Stromal cell of bone marrow (primary cell): ENCODE measurements around the gene PRM2.

Experiments
- DNase-seq: peaks from one replicate; pipeline ENCODE4 v3.0.0-alpha.2; 2012; ENCODE audit warnings: low read depth

PRM2 gene

GRCh38 chr16:11276143-11276895 lies at the start of gene PRM2:
TSS of gene PRM2 (minus strand) at chr16:11276480. CDS start at chr16:11276370, 110 bp downstream.
- no peak for DNase-seq

GRCh38 chr16:11325404-11326083 lies 49.3 kb upstream of the PRM2 start:
- DNase-seq, result no peak

DNA sequence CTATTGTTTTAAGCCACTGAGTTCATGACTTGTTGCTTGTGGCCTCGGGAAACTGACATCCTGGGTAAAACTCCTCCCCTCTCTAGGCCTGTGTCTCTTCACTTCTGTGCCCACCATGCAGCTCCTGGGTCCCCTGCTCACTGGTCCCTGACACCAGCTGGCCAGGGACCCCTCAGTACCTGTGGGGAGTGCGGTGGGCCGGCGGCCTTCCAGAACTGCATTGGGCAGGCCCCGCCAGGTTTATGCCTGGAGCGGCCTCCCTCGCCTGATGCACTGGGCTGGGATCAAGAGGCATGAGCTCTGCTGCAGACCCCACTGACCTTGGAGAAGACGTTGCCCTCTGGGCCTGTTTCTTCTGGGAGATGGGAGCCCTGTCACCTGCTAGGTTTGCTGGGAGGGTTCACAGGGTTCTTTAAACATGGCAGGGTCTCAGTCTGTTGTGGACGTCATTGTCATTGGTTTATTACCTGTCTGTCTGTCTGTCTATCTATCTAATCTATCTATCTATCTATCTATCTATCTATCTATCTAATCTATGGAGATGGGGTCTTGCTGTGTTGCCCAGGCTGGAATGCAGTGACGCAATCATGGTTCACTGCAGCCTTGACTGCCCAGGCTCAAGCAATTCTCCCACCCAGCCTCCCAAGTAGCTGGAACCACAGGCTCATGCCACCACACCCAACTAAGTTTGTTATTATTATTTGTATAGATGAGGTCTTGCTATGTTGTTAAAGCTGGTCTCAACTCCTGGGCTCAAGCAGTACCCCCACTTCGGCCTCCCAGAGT lies 47.5 kb upstream of the PRM2 start:
- DNase-seq, result no peak

- no peak for DNase-seq
Measured at GRCh38 chr16:11322823-11323222, 46.5 kb upstream of the PRM2 start.

DNA sequence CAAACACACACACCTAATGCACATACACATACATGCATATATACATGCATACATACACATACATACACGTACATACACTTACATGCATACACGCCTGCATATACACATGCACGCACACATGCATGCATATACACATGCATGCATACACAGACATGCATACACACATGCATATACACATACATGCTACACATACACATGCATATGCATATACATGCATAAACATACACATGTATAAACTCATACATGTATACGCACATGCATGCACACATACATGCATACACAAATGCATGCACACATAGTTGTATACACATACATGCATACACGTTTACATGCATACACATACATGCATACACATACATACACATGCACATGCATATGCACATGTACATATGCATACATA lies 45.4 kb upstream of the PRM2 start:
- no peak for DNase-seq

- no peak for DNase-seq
Measured at GRCh38 chr16:11320170-11320569, 43.9 kb upstream of the PRM2 start.

- no peak for DNase-seq
Measured at GRCh38 chr16:11319529-11320146, 43.4 kb upstream of the PRM2 start.

DNA sequence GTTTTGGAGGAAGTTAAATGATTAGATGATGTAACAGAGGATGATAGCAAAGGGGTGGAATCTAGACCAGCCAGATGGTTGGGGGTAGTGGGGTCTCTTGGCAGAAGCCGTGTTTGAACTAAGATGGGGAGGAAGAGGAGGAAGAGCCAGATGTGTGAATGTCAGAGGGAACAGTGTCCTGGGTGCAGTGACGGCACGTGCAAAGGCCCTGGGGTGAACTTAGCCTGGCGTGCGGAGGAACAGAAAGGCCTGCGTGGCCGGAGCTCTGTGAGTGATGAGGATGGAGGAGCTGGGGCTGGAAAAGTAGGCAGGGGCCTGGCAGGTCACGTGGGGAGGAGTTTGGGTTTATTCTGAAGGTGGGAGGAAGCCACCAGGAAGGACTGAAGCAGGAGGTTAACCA lies 42.5 kb upstream of the PRM2 start:
- no peak for DNase-seq

DNA sequence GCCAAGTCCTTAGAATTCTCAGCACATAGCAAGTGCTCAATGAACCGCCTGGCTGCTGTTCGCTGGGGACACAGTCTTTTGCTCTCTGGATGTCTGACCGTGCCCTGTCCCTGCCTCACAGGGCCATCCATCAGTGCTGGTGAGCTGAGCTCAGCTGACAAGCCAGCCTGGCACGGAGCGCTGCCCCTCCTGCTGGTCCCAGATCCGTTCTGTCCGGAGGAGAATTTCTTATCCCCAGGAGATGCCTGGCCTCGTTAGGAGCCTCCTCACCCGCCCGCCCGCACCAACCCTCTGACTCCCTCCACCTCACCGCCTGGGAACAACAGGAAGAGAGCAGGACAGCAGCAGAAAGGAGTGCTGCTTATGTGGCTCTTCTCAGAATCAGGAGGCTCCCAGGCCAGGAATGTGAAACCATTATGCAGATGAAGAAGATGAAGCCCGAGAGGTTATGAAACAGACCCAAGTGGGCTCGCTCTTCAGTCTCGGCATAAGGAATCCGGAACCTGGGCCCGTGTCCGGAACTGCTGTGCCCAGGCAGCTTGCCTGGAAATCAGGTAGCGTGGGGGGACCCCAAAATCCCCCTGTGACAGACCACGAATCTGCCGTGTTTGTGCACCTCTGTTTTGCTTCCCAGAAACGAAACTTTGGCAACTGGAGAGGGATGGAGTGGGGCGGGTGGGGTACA lies 40.2 kb upstream of the PRM2 start:
- no peak for DNase-seq

DNA sequence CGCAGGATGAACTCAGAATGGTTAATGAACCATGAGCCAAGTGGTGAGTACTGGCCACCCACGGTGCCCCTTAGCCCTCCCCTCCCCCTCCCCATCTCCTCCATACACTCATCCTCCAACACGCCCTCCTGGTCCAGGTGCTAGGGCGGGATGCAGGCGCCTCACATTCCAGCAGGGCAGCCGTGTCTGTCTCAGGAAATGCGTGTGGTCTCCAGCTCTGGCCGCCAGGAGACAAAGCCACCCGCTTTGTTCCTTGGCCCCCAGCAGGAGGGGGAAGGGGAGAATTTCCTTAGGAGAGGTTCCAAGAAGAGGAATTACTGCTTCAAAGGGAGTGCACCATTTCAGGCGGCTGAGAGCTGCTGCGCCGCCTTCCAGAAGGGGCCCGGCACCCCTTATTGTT lies 39.2 kb upstream of the PRM2 start:
- no peak for DNase-seq

DNA sequence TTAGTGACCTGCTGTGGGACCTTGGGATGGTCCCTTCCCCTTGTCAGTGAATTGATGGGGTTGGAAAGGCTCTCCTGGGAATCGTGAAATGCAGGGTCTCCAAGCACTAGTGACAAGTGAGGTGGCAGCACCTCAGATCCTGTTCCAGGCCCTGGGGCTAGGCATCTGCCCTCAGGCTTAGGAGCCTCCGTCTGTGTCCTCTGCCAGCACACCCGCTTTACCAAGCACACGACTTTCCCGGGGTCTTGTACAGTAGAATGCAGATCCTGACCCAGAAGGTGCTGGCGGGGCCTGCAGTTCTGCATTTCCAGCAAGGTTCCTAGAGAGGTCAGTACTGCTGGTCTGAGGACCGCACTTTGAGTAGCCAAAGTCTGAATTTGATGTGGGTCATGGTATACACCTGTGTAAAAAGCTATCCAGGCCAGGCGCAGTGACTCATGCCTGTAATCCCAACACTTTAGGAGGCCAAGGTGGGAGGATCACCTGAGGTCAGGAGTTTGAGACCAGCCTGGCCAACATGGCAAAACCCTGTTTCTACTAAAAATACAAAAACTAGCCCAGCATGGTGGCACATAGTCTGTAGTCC lies 38.1 kb upstream of the PRM2 start:
- DNase-seq, result no peak

GRCh38 chr16:11313493-11314308 lies 37.4 kb upstream of the PRM2 start:
- DNase-seq, result no peak

DNA sequence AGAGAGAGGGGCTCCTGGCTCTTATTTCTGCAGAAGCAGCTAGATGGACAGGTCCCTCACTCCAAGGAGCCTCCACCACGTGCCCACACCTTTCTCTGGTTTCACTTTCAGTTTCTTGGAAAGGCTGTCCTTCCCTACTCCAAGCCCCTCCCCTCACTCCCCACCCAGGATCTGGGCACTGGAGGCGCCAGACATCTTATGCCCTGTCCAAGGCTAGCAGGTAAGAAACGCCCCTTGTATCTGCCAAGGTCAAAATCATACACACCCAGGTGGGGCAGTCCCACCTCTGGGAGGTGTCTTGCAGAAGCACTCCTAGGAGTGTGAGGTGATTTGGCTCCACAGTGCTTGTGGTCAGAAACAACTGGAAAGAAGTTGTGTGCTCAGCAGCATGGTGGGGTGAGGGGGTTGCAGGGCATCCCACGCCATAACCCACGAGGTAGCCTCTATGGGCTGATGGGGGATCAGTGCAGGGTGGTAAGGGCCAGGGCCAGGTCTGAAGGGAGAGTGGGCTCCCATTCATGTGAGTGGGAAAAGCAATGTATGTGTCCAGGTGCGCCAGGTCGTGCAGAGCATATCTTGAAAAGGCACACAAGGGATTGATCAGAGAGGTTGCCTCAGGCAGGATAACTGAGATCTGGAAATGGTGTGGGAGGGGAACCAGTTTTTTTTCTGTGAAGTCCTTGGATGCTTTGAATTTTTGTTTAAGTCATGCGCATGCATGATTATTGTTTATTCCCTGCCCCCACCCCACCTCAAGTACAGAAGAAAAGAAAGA lies 36.6 kb upstream of the PRM2 start:
- DNase-seq, result no peak

DNA sequence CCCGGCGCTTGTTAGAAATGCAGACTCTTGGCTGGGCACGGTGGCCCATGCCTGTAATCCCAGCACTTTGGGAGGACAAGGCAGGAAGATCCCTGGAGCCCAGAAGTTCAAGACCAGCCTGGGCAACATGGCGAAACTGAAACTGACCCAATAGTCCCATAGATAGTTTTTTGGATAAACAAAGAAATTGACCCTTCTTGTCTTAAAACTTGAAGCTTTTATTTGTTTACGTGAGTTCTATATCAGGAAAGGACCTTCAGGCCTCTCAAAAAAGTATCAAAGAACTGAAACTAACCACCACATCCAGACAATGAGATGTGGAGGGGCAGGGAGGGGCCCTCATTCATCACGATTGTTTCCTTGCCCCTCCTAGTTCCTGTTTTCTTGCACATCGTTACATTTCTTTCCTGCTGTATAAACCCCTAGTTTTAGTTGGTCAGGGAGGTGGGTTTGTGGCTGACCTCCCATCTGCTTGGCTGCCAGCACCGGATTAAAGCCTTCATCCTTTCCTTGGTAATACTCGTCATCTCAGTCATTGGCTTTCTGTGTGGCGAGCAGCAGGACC lies 34.8 kb upstream of the PRM2 start:
- DNase-seq, result no peak

DNA sequence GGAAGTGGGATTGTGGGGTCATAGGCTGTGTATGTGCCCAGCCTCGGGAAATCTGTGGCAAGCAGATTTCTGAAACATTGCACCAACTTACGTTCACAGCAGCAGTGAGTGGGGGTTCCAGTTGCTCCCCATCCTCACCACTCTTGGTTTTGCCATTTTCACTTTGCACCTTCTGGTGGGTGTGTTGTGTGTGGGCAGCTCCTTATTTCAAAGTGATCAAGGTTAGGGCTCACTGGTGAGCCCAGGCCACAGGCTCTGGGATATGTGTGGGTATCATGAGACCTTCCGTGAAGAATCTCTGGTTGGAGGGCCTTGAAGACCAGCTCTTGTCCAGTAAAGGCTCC lies 34.3 kb upstream of the PRM2 start:
- no peak for DNase-seq

DNA sequence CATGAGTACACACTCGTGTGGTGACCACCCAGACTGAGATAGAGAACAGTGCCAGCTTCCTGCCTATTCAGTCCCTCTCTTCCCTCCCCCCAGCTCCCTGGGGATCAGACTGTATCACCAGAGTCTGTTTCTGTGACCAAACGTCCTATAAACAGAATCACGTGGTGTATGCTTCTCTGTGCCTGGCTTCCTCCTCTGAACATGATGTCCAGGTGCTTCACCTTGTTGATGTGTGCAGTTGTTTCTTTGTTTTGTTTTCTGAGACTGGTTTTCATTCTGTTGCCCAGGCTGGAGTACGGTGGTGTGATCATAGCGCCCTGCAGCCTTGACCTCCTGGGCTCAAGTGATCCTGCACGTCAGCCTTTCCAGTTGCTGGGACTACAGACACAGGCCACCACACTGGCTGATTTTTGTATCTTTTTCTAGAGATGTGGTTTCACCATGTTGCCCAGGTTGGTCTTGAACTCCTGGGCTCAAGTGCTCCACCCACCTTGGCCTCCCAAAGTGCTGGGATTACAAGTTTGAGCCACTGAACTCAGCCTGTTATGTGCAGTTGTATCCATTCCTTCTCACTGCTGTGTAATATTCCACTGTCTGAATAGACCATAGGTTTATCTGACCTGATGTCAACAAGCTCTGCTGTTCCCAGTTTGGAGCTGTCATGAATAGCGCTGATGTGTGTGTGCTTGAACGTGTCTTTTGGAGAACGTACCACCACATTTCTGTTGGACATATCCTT lies 33.8 kb upstream of the PRM2 start:
- no peak for DNase-seq

DNA sequence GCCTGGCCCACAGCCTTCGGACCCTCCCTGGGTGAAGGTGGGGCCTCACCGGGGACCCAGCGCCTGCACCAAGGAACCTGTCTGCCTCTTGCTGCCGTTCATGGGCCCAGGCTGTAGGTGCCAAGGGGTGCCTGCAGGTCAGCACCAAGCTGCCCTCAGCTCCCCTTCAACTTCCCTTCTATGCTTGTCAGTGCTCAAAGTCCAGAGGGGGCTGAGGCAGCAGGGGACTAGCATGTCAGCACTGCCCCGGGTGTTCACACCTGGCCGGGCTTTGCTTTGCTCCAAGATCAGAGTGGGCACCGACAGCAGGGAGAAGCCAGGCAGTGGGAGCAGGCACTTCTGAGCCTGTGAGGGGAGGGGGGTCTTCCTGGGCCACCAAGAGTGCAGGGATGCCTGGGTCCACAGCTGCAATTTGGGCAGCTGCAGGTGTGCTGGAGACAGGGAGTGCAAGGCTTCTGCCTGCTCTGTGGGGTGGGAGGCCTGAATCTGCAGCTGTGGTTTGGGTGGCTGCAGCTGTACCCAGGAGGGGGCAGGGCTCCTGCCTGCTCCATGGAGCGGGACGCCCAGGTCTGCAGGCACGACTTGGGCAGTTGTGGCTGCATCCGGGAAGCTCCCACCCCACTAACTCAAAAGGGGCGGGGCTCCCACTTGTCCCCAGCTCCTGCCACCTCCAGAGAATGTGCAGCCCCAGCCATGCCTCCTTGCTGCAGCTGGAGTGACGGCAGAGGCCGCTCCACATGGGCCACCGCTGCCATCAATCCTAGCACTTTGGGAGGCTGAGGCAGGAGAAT lies 32.4 kb upstream of the PRM2 start:
- no peak for DNase-seq
